GM12892 (cell line): ENCODE data around the gene BACE2.

Source experiments
- POLR2A ChIP-seq: IDR thresholded peaks from 2 replicates; pipeline ENCODE4 v1.6.1; 2011; ENCODE audit warnings: low read depth, low read length, control low read depth
- POLR2AphosphoS5 ChIP-seq: IDR thresholded peaks from 2 replicates; pipeline ENCODE4 v1.6.1; 2011; ENCODE audit warnings: low read depth, low read length, control low read depth
- TAF1 ChIP-seq: IDR thresholded peaks from 2 replicates; pipeline ENCODE4 v1.6.1; 2011; ENCODE audit warnings: low read depth, mild to moderate bottlenecking, control low read depth, low read length, borderline replicate concordance

DNA sequence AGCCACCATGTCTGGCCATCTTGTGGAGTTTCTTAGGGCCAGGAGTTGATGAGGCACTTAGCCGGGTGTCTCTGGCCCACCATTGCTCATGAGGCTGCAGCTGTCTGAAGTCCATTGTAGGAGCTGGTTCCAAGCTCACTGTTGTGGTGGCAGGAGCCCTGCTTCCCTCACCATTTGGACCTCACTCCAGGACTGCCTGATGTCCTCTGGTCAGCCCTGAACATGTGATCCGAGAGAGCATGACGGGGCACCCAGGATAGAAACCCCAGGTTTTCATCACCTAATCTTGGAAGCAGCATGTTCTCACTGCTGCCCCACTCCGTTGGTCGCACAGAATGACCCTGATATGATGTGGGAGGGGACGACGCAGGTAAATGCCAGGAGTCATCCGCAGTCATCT, 92.5 kb downstream of the BACE2 start:
- TF ChIP-seq POLR2A, result no peak
- no peak for TF ChIP-seq POLR2AphosphoS5
- no peak for TF ChIP-seq TAF1
